GM23248 (cell line): ENCODE results near the gene RNF150.

Experiments used
- EZH2 ChIP-seq: fragments of 200-600 bp; sonication (generic); IDR thresholded peaks from 2 replicates; pipeline ENCODE4 v1.6.1; 2018; ENCODE audit warnings: antibody characterized with exemption, mild to moderate bottlenecking; ENCODE audit not compliant: insufficient read depth, poor library complexity, severe bottlenecking
- EZH2phosphoT487 ChIP-seq: fragments of 200-600 bp; sonication (generic); IDR thresholded peaks from 2 replicates; pipeline ENCODE4 v1.6.1; 2018; ENCODE audit warnings: antibody characterized with exemption, moderate library complexity, mild to moderate bottlenecking, low read depth; ENCODE audit not compliant: insufficient read depth

DNA sequence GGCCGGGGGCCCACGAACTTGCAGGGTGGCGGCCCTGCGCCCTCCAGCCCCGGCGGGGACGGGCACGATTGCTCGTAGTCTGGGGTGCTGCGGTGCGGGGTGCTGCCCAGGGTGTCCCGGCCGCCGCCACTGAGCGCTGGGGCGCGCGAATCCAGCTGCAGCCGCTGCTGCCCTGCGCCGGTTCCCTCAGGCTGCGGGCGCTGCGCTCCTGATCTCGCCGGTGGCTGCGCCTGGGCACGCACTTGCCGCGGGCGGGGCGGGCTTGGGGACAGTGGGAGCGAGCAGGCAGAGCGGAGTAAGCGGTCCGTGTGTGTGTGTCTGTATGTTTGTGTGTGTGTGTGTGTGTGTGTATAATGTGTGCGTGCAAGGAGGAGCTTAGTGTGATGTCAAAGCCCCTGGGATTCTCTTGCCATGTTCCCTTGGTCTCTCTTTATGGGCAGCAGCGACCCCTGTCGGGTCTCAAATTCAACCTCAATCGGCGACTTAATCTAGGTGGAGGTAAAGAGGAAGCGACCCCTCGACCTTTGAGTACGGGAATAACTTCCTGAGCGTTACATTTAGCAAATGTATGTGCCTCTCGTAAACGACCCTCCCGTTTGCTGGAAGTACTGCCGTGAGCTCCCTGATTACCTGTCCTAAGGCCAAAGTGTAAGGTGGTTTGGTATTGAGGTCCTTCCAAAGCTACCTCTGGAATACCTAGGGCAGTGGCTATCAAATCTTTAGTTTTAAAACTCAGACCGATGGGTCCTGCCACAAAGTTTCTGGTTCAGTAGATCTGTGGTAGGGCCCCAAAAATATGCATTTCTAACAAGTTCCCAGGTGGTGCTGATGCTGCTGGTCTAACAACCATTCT is at the start of gene RNF150:
- TF ChIP-seq EZH2 (no peak), EZH2phosphoT487 (no peak)
